ENCODE measurements around the gene DHRS13. TPM values are rescaled to one million over a fixed set of nuclear protein-coding genes. Genes with fewer than 3 reads are reported as not detected.

Gene DHRS13, protein sequence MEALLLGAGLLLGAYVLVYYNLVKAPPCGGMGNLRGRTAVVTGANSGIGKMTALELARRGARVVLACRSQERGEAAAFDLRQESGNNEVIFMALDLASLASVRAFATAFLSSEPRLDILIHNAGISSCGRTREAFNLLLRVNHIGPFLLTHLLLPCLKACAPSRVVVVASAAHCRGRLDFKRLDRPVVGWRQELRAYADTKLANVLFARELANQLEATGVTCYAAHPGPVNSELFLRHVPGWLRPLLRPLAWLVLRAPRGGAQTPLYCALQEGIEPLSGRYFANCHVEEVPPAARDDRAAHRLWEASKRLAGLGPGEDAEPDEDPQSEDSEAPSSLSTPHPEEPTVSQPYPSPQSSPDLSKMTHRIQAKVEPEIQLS
- 19.3 and 20.4 TPM in 2 replicates for total RNA-seq (ENCODE audit: low replicate concordance)
- long read RNA-seq, partial matches to known transcripts, result 0 of 2 reads
- long read RNA-seq, other reads (novel, unspliced or antisense), result 0 of 2 reads

DNA sequence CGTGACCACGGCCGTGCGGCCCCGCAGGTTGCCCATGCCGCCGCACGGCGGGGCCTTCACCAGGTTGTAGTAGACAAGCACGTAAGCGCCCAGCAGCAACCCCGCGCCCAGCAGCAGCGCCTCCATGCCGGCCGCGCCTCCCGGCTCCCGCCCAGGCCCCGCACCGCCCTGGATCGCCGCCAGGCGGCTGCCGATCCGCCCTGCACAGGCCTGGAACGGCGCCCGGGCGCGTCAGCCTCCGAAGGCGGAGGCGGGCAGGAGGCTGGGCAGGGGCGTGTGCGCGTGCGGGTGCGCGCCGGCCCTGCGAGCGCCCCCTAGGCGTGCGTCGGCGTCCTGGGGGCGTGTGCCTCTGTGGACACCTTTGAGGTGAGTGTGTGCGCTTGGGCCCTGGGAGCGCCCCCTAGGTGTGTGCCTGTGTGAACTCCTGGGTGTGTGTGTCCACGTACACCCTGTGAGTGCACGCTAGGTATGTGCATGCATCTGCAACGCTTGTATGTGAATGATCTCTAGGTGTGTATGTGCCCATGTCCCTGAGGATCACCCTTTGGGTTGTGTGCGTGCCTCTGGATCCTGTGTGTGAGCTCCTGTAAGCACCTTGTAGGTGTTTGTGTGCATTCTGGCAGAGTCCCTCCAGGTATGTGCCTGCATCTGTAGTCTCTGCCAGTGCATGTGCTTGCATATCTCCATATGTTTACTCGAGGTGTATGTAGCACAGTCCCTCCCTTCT lies at the start of gene DHRS13:
TSS of gene DHRS13 (minus strand) at position 261 of the 727 bp plus-strand sequence. CDS start at position 126, 135 bp downstream.
- H3K36me3 Mint-ChIP-seq, result peaks cover 9% of the 10 kb centered on the region
- DNase-seq (ENCODE audit: extremely low spot score, unreplicated experiment), result peak; percentile 98
- peaks cover 22% of the 10 kb centered on the region for H3K4me1 Mint-ChIP-seq (ENCODE audit: unreplicated experiment)
- H3K9me3 Mint-ChIP-seq, result no peaks in the 10 kb centered on the region
- H3K4me3 Mint-ChIP-seq, result peak within 1 kb of the TSS; percentile 86
- TF ChIP-seq, protein P1, sequence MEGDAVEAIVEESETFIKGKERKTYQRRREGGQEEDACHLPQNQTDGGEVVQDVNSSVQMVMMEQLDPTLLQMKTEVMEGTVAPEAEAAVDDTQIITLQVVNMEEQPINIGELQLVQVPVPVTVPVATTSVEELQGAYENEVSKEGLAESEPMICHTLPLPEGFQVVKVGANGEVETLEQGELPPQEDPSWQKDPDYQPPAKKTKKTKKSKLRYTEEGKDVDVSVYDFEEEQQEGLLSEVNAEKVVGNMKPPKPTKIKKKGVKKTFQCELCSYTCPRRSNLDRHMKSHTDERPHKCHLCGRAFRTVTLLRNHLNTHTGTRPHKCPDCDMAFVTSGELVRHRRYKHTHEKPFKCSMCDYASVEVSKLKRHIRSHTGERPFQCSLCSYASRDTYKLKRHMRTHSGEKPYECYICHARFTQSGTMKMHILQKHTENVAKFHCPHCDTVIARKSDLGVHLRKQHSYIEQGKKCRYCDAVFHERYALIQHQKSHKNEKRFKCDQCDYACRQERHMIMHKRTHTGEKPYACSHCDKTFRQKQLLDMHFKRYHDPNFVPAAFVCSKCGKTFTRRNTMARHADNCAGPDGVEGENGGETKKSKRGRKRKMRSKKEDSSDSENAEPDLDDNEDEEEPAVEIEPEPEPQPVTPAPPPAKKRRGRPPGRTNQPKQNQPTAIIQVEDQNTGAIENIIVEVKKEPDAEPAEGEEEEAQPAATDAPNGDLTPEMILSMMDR (conservative IDR thresholded peaks at IDR 0.05), result peak; percentile 97
- H3K27ac Mint-ChIP-seq, result peak within 1 kb of the TSS; percentile 93
- H3K27me3 Mint-ChIP-seq, result no peaks in the 10 kb centered on the region

DNA sequence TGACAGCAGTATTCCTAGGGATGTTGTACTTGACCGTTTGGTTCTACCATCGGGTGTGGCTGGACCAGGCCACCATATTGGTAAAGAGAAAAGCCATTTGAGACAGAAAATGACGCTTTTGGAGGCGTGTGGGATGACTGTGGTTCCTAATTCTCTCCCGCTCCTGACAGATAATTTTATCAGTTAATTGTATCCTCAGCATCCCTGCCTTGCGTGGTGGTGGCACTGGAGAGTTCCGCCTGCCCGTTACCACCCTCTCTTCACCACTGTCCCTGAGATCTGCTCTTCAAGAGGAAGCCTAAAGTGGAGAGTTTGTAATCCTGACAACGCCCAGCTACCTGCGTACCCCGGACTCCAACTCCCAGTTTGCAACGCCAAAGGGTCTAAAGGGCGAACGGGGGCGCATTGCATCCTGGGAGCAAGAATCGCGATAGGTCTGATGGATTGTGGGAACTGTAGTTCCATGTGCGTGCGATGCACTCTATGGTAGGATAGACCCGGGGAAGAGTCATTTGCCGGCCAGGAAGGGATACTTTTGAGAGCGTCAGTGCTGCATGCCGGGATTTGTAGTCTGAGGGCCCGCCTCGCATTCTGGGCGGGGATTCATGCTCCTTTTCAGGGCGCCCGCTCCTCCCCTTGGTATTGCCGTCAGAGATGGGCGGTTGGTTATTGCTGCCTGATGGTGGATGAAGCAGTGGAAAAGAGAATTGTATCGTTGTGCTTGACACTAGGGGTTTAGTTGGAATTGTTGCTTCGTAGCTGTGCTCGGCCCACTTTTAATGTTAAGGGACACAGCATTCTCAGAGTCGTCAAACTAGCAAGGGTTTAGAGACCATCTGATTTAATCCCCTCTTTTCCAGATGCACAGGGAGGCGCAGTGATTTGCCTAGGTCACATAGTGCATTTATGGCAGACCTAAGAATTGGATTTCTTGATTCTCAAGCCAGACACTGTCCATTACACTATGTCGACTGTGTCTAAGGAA lies 49.4 kb upstream of the DHRS13 start:
- H3K9me3 Mint-ChIP-seq, result no peaks in the 10 kb centered on the region
- H3K36me3 Mint-ChIP-seq, result no peaks in the 10 kb centered on the region
- H3K27me3 Mint-ChIP-seq, result no peaks in the 10 kb centered on the region
- TF ChIP-seq, protein P1 (conservative IDR thresholded peaks at IDR 0.05), result no peak
- peak; percentile 91 for DNase-seq (ENCODE audit: extremely low spot score, unreplicated experiment)
- H3K4me3 Mint-ChIP-seq, result no peak overlapping the region
- H3K4me1 Mint-ChIP-seq (ENCODE audit: unreplicated experiment), result peaks cover 11% of the 10 kb centered on the region
- no peak overlapping the region for H3K27ac Mint-ChIP-seq

DNA sequence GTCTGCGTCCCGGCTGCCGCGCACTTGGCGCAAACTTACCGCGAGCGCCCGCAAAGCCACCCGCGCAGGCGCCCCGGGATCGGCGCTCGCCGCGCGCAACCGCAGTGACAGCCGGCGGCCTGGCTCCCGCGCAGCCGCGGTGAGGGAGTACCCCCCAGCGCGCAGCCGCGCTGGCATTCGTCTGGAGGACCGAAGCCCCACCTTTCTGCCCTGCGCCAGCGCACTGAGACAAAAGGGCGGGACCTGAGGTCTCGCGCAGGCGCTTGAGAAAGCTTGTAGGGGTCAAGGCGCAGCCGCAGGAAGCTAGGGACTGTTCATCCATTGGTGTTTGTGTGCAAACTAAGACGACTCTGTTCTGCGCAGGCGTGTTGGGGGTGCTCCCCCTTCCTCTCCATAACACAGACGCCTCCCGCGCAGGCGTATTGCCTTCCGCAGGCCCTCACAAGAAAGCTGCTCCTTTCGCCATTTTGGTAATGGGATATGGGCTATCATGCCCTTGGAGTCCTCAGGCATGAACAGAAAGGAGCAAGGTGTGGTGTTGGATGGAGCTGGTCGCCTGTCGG lies 48.6 kb upstream of the DHRS13 start, which contains the start of gene PHF12:
TSS of gene PHF12 (minus strand) at position 91 of the 563 bp plus-strand sequence. CDS start 558 bp downstream, outside the sequence.
- H3K36me3 Mint-ChIP-seq, result no peaks in the 10 kb centered on the region

DNA sequence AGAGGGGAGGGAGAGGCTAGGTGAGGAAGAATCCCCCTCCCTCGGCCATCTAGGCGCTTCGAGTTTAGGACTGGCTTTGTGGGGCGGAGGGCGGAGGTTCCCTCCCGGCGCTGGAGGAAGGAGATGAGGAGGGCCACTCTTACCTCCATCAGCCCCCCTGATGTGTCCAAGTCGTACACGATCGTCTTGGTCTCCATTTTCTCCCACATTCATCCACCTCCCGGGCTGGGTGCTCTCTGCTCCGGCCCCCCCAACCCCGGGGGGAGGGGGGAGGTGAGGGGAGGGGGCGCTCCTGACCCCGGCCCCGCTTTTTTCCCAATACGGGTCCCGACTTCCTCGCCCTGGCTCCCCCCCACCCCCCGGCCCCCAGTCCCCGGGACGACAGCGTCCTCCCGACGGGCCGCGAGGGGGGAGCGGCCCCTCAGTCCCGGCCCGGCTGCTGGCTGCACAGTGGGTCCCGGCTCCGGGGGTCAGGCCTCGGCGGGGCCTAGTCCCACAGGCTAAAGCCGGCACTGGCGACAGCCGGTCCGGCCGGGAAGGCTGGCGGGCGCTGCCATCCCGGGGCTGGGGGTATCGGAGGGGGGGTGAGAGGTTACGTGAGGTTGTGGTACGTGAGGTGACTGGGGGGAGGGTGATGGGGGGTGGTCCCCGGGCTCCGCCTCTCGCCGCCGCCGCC lies 48.0 kb upstream of the DHRS13 start:
- H3K9me3 Mint-ChIP-seq, result no peaks in the 10 kb centered on the region
- peaks cover 18% of the 10 kb centered on the region for H3K4me1 Mint-ChIP-seq (ENCODE audit: unreplicated experiment)
- peak overlapping the region; percentile 93 for H3K4me3 Mint-ChIP-seq
- TF ChIP-seq, protein P1 (conservative IDR thresholded peaks at IDR 0.05), result no peak
- peaks cover 4% of the 10 kb centered on the region for H3K36me3 Mint-ChIP-seq
- H3K27ac Mint-ChIP-seq, result peak overlapping the region; percentile 92
- H3K27me3 Mint-ChIP-seq, result no peaks in the 10 kb centered on the region
- no peak for DNase-seq (ENCODE audit: extremely low spot score, unreplicated experiment)

More for the DNA sequence above, 48.6 kb upstream of the DHRS13 start, which contains the start of gene PHF12:
- H3K27me3 Mint-ChIP-seq, result no peaks in the 10 kb centered on the region
- peak; percentile 99 for DNase-seq (ENCODE audit: extremely low spot score, unreplicated experiment)
- no peaks in the 10 kb centered on the region for H3K9me3 Mint-ChIP-seq
- H3K4me3 Mint-ChIP-seq, result peak within 1 kb of the TSS; percentile 93
- TF ChIP-seq, protein P1 (conservative IDR thresholded peaks at IDR 0.05), result no peak
- peak within 1 kb of the TSS; percentile 92 for H3K27ac Mint-ChIP-seq
- H3K4me1 Mint-ChIP-seq (ENCODE audit: unreplicated experiment), result peaks cover 12% of the 10 kb centered on the region

All from type B pancreatic cell (in vitro differentiated cells).